Measurements from ENCODE around the gene ARHGEF39. TPM values are rescaled to one million over a fixed set of nuclear protein-coding genes. Genes with fewer than 3 reads are reported as not detected.
"Not testable (repeated sequence)": the region's sequence is repeated elsewhere in the genome, so short reads cannot be mapped to it uniquely, and the experiment has no call there.

ARHGEF39 gene
- total and polyA plus RNA-seq, 7 experiments from 2014 or later = 0.11 to 10.4 (median 0.44) TPM; not detected in 2

GRCh38 chr9:35646533-35647265 lies 18.3 kb downstream of the ARHGEF39 start:
- ChIA-PET CTCF (interaction anchor here (0.7 to 9.4 kb wide), 20 partner anchors 12 to 151 kb away, joined by 3 to 118 read pairs (median 4); partner anchors contain the start of genes ARHGEF39, CCDC107, CD72 and CREB3), POLR2A (interaction anchor here (0.6 to 10.8 kb wide), 29 partner anchors 8 to 1315 kb away, joined by 3 to 264 read pairs (median 5); partner anchors contain the start of genes ARHGEF39, CCDC107, CD72 and CREB3)
- H3K4me1 Mint-ChIP-seq = peaks cover 40 to 70% (median 46%) of the 10 kb centered on the region in 7 donors
- peak overlapping the region; percentile 90 to 100 (median 96) for H3K4me3 Mint-ChIP-seq
- DNase-seq (peak; percentile 87 to 96 (median 93)), ATAC-seq (peak; percentile 95)
- Histone ChIP-seq H3K27ac (ENCODE audit: low read depth, low read length) (peak overlapping the region; percentile 83), H3K4me3 (ENCODE audit: low read length) (peak overlapping the region; percentile 90), H3K27me3 (ENCODE audit: control insufficient read depth in 2 of 2, insufficient read depth in 2 of 2, low read length in 2 of 2) (no peaks in the 10 kb centered on the region), H3K36me3 (ENCODE audit: control insufficient read depth in 2 of 3, insufficient read depth in 3 of 3, low read length in 3 of 3) (no peaks in the 10 kb centered on the region), H3K4me1 (ENCODE audit: control insufficient read depth in 2 of 2, insufficient read depth in 2 of 2, low read length in 2 of 2) (peaks cover 44 to 51% of the 10 kb centered on the region in 2 donors), H3K9me3 (ENCODE audit: control insufficient read depth in 2 of 3, low read length in 3 of 3) (no peaks in the 10 kb centered on the region)
- H3K27me3 Mint-ChIP-seq = no peaks in the 10 kb centered on the region
- peaks cover 0 to 40% (median 0%) of the 10 kb centered on the region in 5 donors for H3K36me3 Mint-ChIP-seq
- peaks cover 0 to 2% (median 0%) of the 10 kb centered on the region in 11 donors for H3K9me3 Mint-ChIP-seq
- peak overlapping the region; percentile 86 to 99 (median 96) for H3K27ac Mint-ChIP-seq
- intact Hi-C loops (cut with micrococcal nuclease) = loop anchor here (1.0 to 5.0 kb wide), 15 partner anchors 8 to 574 kb away; partner anchors contain the start of genes CREB3 (in 2 of the 2), GBA2 (in 2 of the 2), HINT2 (in 2 of the 2) and RGP1 (in 2 of the 2)

GRCh38 chr9:35646153-35646532 lies 18.9 kb downstream of the ARHGEF39 start:
- peak overlapping the region; percentile 90 to 100 (median 96) for H3K4me3 Mint-ChIP-seq
- H3K4me1 Mint-ChIP-seq = peaks cover 35 to 70% (median 46%) of the 10 kb centered on the region in 7 donors
- H3K4me1 ChIP-seq (ENCODE audit: control insufficient read depth in 2 of 2, insufficient read depth in 2 of 2, low read length in 2 of 2) = peaks cover 39 to 45% of the 10 kb centered on the region in 2 donors

DNA sequence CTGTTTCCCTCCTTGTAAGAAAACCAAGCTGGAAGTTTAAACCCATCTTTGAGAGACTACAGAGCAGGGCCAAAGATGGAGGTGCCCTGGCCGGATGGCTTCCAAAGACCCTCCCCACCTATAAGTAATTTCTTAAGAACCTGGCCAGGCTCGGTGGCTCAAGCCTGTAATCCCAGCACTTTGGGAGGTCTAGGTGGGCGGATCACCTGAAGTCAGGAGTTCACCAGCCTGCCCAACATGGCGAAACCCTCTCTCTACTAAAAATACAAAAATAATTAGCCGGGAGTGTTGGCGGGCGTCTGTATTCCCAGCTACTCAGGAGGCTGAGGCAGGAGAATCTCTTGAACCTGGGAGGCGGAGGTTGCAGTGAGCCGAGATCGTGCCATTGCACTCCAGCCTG lies 19.3 kb downstream of the ARHGEF39 start:
- H3K4me3 Mint-ChIP-seq = peak overlapping the region; percentile 90 to 100 (median 96)
- not testable (repeated sequence) for ATAC-seq; H3K27me3 Mint-ChIP-seq; DNase-seq; H3K27me3 ChIP-seq (ENCODE audit: control insufficient read depth in 2 of 2, insufficient read depth in 2 of 2, low read length in 2 of 2); H3K9me3 Mint-ChIP-seq; H3K36me3 ChIP-seq (ENCODE audit: control insufficient read depth in 2 of 3, insufficient read depth in 3 of 3, low read length in 3 of 3); H3K9me3 ChIP-seq (ENCODE audit: control insufficient read depth in 2 of 3, low read length in 3 of 3)
- POLR2A ChIA-PET = interaction anchor here (0.6 to 10.8 kb wide), 18 partner anchors 8 to 1652 kb away, joined by 3 to 264 read pairs (median 6); partner anchors contain the start of genes ARHGEF39, CCDC107, CD72 and CREB3
- Histone ChIP-seq H3K27ac (ENCODE audit: low read depth, low read length) (peak overlapping the region; percentile 83), H3K4me3 (ENCODE audit: low read length) (peak overlapping the region; percentile 90), H3K4me1 (ENCODE audit: control insufficient read depth in 2 of 2, insufficient read depth in 2 of 2, low read length in 2 of 2) (peaks cover 36 to 41% of the 10 kb centered on the region in 2 donors)
- H3K36me3 Mint-ChIP-seq = peaks cover 0 to 49% (median 3%) of the 10 kb centered on the region in 5 donors
- intact Hi-C loops (cut with micrococcal nuclease) = loop anchor here (1.0 to 5.0 kb wide), 15 partner anchors 7 to 573 kb away; partner anchors contain the start of genes CREB3 (in 2 of the 2), HINT2 (in 2 of the 2), TLN1 (in 2 of the 2) and ARHGEF39 (in 1 of the 2)
- H3K4me1 Mint-ChIP-seq = peaks cover 34 to 70% (median 48%) of the 10 kb centered on the region in 7 donors
- H3K27ac Mint-ChIP-seq = peak overlapping the region; percentile 86 to 99 (median 96)
- CTCF ChIA-PET = interaction anchor here (0.7 to 9.4 kb wide), 13 partner anchors 13 to 150 kb away, joined by 3 to 118 read pairs (median 6); partner anchors contain the start of genes ARHGEF39, CA9, CCDC107 and CD72

More at GRCh38 chr9:35646153-35646532, 18.9 kb downstream of the ARHGEF39 start:
- H3K9me3 ChIP-seq (ENCODE audit: control insufficient read depth in 2 of 3, low read length in 3 of 3) = no peaks in the 10 kb centered on the region
- Mint-ChIP-seq H3K36me3 (peaks cover 0 to 45% (median 2%) of the 10 kb centered on the region in 5 donors), H3K27me3 (no peaks in the 10 kb centered on the region), H3K9me3 (peaks cover 0 to 2% (median 0%) of the 10 kb centered on the region in 11 donors), H3K27ac (peak overlapping the region; percentile 86 to 99 (median 96))
- no peaks in the 10 kb centered on the region for H3K27me3 ChIP-seq (ENCODE audit: control insufficient read depth in 2 of 2, insufficient read depth in 2 of 2, low read length in 2 of 2)
- CTCF ChIA-PET = interaction anchor here (0.7 to 9.4 kb wide), 13 partner anchors 13 to 151 kb away, joined by 3 to 118 read pairs (median 4); partner anchors contain the start of genes ARHGEF39, CA9, CCDC107 and CD72
- DNase-seq (peak in 5 of 9 donors; percentile 33 to 47 (median 45)), ATAC-seq (no peak)
- H3K27ac ChIP-seq (ENCODE audit: low read depth, low read length) = peak overlapping the region; percentile 83
- H3K36me3 ChIP-seq (ENCODE audit: control insufficient read depth in 2 of 3, insufficient read depth in 3 of 3, low read length in 3 of 3) = no peaks in the 10 kb centered on the region
- peak overlapping the region; percentile 90 for H3K4me3 ChIP-seq (ENCODE audit: low read length)
- POLR2A ChIA-PET = interaction anchor here (0.6 to 10.8 kb wide), 18 partner anchors 8 to 1652 kb away, joined by 3 to 264 read pairs (median 6); partner anchors contain the start of genes ARHGEF39, CCDC107, CD72 and CREB3
- intact Hi-C loops (cut with micrococcal nuclease) = loop anchor here (1.0 to 5.0 kb wide), 15 partner anchors 8 to 574 kb away; partner anchors contain the start of genes CREB3 (in 2 of the 2), HINT2 (in 2 of the 2), TLN1 (in 2 of the 2) and ARHGEF39 (in 1 of the 2)

- intact Hi-C loops (cut with micrococcal nuclease) = no loop called here
- ATAC-seq = no peak
- Histone ChIP-seq H3K36me3 (ENCODE audit: control insufficient read depth in 2 of 3, insufficient read depth in 3 of 3, low read length in 3 of 3) (no peaks in the 10 kb centered on the region), H3K27ac (ENCODE audit: low read depth, low read length) (peak overlapping the region; percentile 32), H3K27me3 (ENCODE audit: control insufficient read depth in 2 of 2, insufficient read depth in 2 of 2, low read length in 2 of 2) (no peaks in the 10 kb centered on the region), H3K9me3 (ENCODE audit: control insufficient read depth in 2 of 3, low read length in 3 of 3) (no peaks in the 10 kb centered on the region), H3K4me1 (ENCODE audit: control insufficient read depth in 2 of 2, insufficient read depth in 2 of 2, low read length in 2 of 2) (peaks cover 28 to 43% of the 10 kb centered on the region in 2 donors), H3K4me3 (ENCODE audit: low read length) (no peak overlapping the region)
- H3K4me3 Mint-ChIP-seq = no peak overlapping the region
- no peak for DNase-seq
- peaks cover 3 to 45% (median 5%) of the 10 kb centered on the region in 5 donors for H3K36me3 Mint-ChIP-seq
- POLR2A ChIA-PET = interaction anchor here (1.0 to 10.8 kb wide), 6 partner anchors 14 to 86 kb away, joined by 3 to 264 read pairs (median 4); partner anchors contain the start of genes ARHGEF39, CCDC107, CD72 and RMRP
- H3K27me3 Mint-ChIP-seq = no peaks in the 10 kb centered on the region
- H3K4me1 Mint-ChIP-seq = peaks cover 42 to 81% (median 61%) of the 10 kb centered on the region in 7 donors
- peak overlapping the region in 6 of 9 donors; percentile 45 to 72 (median 56) for H3K27ac Mint-ChIP-seq
- H3K9me3 Mint-ChIP-seq = peaks cover 0 to 7% (median 0%) of the 10 kb centered on the region in 11 donors
- CTCF ChIA-PET = interaction anchor here (1.2 kb wide), 1 partner anchor 89 kb away, joined by 3 read pairs; the partner anchor contains the start of gene CREB3
Measured at GRCh38 chr9:35643046-35643445, 21.9 kb downstream of the ARHGEF39 start.

GRCh38 chr9:35641478-35641877 lies 23.5 kb downstream of the ARHGEF39 start:
- intact Hi-C loops (cut with micrococcal nuclease); H3K4me3 ChIP-seq (ENCODE audit: low read length); H3K27me3 Mint-ChIP-seq; CTCF ChIA-PET; H3K9me3 ChIP-seq (ENCODE audit: control insufficient read depth in 2 of 3, low read length in 3 of 3); H3K27ac ChIP-seq (ENCODE audit: low read depth, low read length); DNase-seq; H3K27me3 ChIP-seq (ENCODE audit: control insufficient read depth in 2 of 2, insufficient read depth in 2 of 2, low read length in 2 of 2); POLR2A ChIA-PET; ATAC-seq; H3K9me3 Mint-ChIP-seq; H3K36me3 ChIP-seq (ENCODE audit: control insufficient read depth in 2 of 3, insufficient read depth in 3 of 3, low read length in 3 of 3): not testable (repeated sequence)
- peak overlapping the region in 3 of 9 donors; percentile 62 to 67 (median 65) for H3K27ac Mint-ChIP-seq
- peaks cover 47 to 82% (median 68%) of the 10 kb centered on the region in 7 donors for H3K4me1 Mint-ChIP-seq
- peaks cover 3 to 43% (median 5%) of the 10 kb centered on the region in 5 donors for H3K36me3 Mint-ChIP-seq
- H3K4me3 Mint-ChIP-seq = peak overlapping the region in 3 of 10 donors; percentile 6 to 23 (median 22)
- H3K4me1 ChIP-seq (ENCODE audit: control insufficient read depth in 2 of 2, insufficient read depth in 2 of 2, low read length in 2 of 2) = peaks cover 20 to 38% of the 10 kb centered on the region in 2 donors

DNA sequence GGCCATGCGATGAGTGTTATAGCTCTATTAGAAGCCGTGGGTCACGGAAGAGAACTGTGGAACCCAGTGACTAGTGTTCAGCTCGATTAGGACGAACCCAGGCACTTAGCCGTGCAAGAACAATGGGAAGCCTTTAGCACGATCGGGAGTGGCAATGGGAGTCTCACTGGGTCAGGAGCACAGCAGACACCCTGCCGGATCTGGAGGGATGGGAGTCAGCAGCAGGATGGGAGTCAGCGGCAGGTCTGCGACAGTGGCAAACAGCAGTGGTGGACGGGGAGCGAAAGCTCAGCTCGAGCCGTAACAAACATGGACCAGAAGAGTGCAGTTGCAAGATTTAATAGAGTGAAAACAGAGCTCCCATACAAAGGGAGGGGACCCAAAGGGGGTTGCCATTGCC lies 24.6 kb downstream of the ARHGEF39 start:
- H3K36me3 ChIP-seq (ENCODE audit: control insufficient read depth in 2 of 3, insufficient read depth in 3 of 3, low read length in 3 of 3); H3K27me3 Mint-ChIP-seq; H3K27ac ChIP-seq (ENCODE audit: low read depth, low read length); H3K9me3 ChIP-seq (ENCODE audit: control insufficient read depth in 2 of 3, low read length in 3 of 3); H3K27me3 ChIP-seq (ENCODE audit: control insufficient read depth in 2 of 2, insufficient read depth in 2 of 2, low read length in 2 of 2); H3K4me3 ChIP-seq (ENCODE audit: low read length); ATAC-seq; H3K9me3 Mint-ChIP-seq; intact Hi-C loops (cut with micrococcal nuclease); DNase-seq: not testable (repeated sequence)
- peak overlapping the region in 2 of 10 donors; percentile 19 to 29 for H3K4me3 Mint-ChIP-seq
- H3K4me1 ChIP-seq (ENCODE audit: control insufficient read depth in 2 of 2, insufficient read depth in 2 of 2, low read length in 2 of 2) = peaks cover 22 to 46% of the 10 kb centered on the region in 2 donors
- ChIA-PET POLR2A (interaction anchor here (1.1 to 2.5 kb wide), 4 partner anchors 10 to 36 kb away, joined by 3 to 14 read pairs (median 5); partner anchors contain the start of genes CCDC107, RMRP and SIT1), CTCF (interaction anchor here (1.4 to 1.6 kb wide), 2 partner anchors 24 to 29 kb away, joined by 5 to 6 read pairs; no protein-coding TSS in a partner anchor)
- H3K27ac Mint-ChIP-seq = peak overlapping the region in 3 of 9 donors; percentile 51 to 65 (median 56)
- H3K4me1 Mint-ChIP-seq = peaks cover 51 to 84% (median 73%) of the 10 kb centered on the region in 7 donors
- peaks cover 3 to 40% (median 5%) of the 10 kb centered on the region in 5 donors for H3K36me3 Mint-ChIP-seq

Data from naive thymus-derived CD4-positive, alpha-beta T cell (primary cell).